Brain pericyte (primary cell): ENCODE data around the gene TAS2R30.
"Not testable (repeated sequence)": the region's sequence is repeated elsewhere in the genome, so short reads cannot be mapped to it uniquely, and the experiment has no call there.

Source experiments
- DNase-seq: peaks from one replicate; pipeline ENCODE4 v3.0.0-alpha.2; 2012; ENCODE audit warnings: low read depth, low spot score

TAS2R30 gene

GRCh38 chr12:11130382-11130781, 4.1 kb downstream of the TAS2R30 start:
- DNase-seq, result no peak

- DNase-seq, result not testable (repeated sequence)
These were observed 20.3 kb downstream of the TAS2R30 start for GRCh38 chr12:11114130-11114529.

- not testable (repeated sequence) for DNase-seq
These were observed 23.2 kb downstream of the TAS2R30 start for GRCh38 chr12:11111213-11111612.

- no peak for DNase-seq
These were observed 25.6 kb downstream of the TAS2R30 start for GRCh38 chr12:11108862-11109261.

GRCh38 chr12:11107719-11108118, 26.7 kb downstream of the TAS2R30 start:
- DNase-seq, result no peak

- DNase-seq, result no peak
These were observed 28.2 kb downstream of the TAS2R30 start for GRCh38 chr12:11106288-11106687.

- DNase-seq, result no peak
These were observed 28.9 kb downstream of the TAS2R30 start for GRCh38 chr12:11105546-11105945.

- DNase-seq, result not testable (repeated sequence)
These were observed 39.5 kb downstream of the TAS2R30 start for GRCh38 chr12:11094910-11095309.

- no peak for DNase-seq
These were observed 42.3 kb downstream of the TAS2R30 start, which contains the start of gene TAS2R43 for GRCh38 chr12:11092128-11092527. Gene TAS2R43, minus strand, starts transcription at chr12:11092313. Its CDS starts 84 bp downstream, at chr12:11092229.

GRCh38 chr12:11089246-11089645, 45.2 kb downstream of the TAS2R30 start:
- DNase-seq, result no peak

- DNase-seq, result no peak
These were observed 49.0 kb downstream of the TAS2R30 start for GRCh38 chr12:11085419-11085818.
